ENCODE measurements around the gene ATP8B1.

The ATP8B1 gene

DNA sequence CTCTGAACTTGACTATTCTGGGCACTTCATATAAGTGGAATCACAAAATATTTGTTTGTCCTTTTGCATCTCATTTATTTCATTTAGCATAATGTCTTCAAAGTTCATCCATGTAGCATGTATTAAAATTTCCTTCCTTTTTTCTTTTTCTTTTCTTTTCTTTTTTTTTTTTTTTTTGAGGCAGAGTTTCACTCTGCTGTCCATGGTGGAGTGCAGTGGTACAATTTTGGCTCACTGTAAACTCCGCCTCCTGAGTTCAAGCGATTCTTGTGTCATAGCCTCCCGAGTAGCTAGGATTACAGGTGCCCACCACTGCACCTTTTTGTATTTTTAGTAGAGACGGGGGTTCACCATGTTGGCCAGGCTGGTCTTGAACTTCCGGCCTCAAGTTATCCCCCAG is 11.9 kb downstream of the ATP8B1 start:
- DNase-seq, result no peak

DNA sequence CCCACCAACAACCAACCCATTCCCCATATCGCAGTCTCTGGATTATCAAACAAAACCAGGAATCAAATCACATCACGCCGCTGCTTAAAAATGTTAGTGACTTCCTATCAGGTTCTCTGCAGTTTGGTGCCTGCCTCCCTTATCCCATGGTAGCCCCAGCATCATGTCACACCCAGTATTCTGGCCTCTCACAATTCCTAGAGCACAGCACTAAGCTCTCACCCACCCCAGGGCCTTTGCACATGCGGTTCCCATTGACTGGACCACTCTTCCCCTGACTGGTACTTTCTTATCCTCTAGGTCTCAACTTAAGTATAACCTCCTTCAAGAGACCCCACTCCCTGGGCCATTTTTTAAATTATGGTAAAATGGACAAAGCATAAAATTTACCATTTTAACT is 12.8 kb downstream of the ATP8B1 start:
- no peak for DNase-seq

DNA sequence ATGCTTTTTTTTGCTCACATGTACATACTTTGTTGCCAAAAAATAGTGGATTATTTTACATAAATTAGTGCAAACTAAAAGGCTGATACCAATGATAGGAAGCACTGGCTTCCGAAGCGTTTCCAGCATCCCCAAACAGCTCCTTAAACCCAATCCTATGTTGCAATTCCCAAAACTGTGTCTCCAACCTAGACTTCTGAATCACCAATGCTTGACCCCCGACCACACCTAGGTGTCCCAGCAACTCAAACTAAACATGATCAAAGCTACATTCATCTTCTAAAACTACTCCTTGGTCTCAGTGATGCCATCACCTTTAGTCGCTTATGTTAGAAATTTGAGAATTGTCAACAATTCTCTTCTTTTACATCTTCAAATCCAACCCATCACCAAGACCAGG is 13.4 kb downstream of the ATP8B1 start:
- no peak for DNase-seq

DNA sequence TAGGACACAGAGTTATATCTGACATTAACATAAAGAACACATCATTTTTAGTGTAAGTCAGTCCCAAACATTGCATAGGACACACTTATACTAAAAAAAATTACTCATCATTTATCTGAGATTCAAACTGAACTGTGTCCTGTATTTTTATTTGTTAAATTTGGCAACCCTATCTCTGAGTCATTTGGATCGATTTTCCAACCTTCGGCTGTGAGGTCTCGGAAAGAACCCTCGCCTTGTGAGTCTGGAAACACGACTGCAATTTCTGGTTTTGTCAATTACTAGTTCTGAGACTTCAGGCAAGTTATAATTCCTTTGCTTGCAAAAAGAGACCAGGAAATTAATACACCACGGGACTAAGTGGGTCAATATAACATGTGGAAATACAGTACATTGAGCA is 14.0 kb downstream of the ATP8B1 start:
- DNase-seq, result no peak

DNA sequence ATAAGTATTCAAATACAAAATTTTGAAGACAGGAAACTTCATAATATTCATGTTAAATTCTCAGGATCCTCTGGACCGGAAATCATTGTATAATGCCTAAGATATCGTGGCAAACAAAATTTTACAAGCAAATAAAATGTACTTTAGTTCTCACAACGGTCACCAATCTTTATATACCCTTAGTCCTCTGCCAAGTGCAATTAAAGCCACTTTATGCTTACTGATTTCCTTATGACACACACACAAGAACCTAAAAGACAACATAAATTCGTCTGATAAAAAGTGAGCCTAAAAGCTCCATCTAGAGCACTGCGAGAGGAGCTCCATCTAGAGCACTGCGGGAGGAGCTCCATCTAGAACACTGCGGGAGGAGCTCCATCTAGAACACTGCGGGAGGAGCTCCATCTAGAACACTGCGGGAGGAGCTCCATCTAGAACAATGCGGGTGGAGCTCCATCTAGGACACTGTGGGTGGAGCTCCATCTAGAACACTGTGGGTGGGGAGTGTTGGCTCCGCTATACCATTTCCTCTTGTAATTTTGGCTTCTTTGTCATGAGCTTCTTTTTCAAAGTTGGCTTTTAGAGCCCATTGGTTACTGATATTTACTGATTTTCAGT is 15.9 kb downstream of the ATP8B1 start:
- no peak for DNase-seq

DNA sequence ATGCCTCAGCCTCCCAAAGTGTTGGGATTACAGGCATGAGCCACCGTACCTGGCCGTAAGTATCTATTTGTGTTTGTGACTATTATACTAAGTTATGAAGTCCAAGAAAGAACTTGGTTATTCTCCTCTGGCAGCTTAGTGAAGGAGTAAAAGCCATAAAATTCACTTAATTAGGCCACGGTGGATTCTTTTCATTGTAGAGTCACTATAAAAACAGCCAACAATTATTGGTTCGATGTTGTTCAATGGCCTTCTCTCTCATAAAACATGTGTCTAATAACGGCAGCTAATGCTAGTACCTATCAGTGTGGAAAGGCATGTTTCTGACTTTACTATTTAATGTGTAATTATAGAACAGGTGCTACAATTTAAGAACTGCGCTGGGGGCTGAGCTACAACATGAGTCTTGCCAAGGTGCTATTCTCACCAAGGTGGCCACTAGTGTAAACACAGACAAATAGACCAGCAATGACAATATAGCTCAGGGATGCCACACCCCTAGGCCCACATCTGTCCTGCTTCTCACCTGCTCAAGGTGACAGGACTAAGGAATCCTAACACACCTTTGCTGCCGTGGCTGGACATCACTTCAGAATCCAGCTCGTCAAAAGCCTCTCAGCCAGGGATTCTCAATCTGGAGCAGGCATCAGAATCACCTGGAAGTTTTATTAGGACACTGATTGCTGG is 17.2 kb downstream of the ATP8B1 start:
- DNase-seq, result no peak

DNA sequence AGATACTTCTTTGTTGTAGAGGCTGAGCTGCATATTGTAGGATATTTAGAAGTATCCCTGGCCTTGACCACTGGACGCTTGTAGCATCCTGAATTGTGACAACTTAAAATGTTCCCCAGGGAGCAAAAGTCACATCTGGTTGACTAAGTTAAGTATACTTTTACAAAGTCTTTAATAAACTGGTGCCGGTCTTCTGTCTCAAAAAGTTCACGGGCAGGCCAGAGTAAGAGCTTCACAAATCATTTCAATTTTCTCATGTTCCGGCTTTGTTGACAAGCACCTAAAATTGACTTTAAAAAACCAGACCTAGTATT is 18.4 kb downstream of the ATP8B1 start:
- DNase-seq, result no peak

DNA sequence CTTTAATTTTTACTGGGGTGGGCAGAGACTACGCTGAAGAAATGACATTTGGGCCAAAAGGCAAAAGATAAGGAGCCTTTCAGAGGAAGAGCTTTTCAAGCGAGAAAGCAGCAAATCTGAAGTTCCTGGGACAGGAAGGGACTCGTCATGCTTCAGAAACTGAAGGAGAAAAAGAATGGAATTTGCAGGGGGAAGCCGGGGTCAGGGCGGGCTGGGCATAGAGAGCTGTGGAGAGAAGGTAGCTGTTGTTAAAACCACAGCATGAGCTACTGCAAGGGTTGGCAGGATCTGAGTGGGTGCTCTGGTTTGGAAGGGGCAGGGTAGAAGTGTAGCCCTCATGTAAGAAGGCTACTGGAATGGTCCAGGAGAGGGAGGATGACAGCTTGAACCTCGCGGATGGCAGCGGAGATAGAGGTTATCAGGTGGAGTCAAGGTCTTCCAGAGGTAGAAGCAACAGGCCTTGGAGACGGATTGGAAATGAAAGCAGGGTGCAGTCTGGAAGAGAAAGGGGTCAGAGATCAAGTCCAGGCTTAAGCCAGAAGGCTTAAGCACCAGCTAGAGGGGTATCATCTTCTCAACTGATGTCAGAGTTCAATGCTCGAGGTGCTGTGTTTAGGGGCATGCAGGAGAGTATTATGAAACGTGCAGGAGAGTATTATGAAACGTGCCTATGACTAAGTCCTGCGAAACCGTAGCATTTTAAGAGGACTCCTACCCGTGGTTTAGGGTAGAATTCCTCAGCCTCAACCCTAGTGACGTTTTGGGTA is 18.9 kb downstream of the ATP8B1 start:
- no peak for DNase-seq

DNA sequence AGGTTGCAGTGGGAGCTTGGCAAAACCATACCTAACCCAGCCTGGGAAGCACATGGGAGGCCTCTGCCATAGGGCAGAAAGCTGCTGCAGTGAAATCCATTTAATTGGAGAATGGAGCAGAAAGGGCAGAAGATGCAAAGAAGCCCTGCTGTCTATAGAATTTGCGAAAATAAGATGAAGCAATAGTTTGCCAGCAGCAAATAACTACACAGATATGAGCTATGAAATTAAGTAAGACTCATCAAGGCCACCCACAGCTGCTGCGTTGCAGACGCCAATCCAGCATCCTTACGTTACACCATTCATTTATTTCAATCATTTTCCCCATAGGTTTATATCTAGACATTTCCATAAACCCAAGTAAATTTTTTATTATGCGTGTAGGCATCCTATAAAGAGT is 21.1 kb downstream of the ATP8B1 start:
- DNase-seq, result no peak

DNA sequence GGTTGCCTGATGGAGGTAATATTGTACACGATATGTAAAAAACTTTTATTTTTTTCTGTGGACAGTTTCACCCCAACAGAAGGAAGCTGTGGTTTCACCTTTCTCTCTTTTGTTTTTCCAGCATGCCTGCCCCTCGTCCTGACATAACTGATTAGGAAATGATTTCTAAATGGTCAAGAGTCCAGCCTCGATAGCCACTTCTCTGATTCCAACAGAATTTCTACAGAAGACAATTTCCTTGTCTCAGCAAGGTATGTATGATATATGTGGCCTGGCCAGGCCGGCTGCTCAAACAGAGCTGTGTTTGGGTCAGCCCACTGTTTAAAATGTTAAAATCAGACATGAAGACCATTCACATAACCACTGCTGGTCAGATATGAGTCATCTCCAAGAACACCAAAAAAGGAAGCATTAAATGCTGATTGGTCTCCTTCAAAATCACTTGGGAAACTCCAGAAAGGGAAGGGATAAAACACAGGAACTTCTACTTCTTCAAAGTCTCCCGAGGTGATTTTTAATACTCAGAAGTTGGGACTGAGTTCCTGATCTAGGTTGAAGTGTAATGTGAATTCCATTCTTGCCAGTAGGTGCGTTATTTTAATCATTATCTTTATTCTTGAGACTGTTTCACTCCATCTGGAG is 22.3 kb downstream of the ATP8B1 start:
- DNase-seq, result no peak

DNA sequence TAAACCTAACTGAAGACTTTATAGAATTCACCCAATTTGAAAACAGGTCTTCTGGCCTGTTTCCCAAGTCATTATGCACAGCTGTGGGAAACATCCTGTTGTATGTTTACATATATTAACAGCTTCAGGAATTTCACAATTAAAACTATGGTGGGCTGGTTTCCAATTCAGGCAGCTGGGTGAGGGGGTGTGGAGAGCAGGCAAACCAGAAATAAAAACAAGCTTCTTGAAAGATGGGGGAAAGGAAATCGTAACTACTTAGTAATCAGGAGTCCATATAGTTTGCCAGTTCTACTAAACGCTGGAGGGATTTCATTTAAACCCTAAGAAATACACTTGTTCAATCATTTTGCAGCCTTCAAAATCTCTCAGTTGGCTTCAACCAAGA is 22.8 kb downstream of the ATP8B1 start:
- no peak for DNase-seq

DNA sequence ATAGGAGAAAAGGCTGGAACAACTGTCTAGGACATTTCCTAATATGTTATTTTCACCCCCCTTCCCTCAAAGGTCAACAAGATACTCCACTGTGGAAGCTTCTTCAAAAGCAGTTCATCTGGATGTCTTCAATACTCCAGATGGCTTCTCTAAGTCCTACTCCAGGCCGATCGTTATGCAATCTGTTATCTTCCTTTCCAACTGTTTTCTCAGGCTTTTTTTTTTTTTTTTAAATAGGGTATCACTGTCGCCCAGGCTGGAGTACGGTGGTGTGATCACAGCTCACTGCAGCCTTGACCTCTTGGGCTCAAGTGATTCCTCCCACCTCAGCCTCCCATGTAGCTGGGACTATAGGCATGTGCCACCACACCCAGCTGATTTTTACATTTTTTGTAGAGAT is 26.3 kb downstream of the ATP8B1 start:
- DNase-seq, result no peak

DNA sequence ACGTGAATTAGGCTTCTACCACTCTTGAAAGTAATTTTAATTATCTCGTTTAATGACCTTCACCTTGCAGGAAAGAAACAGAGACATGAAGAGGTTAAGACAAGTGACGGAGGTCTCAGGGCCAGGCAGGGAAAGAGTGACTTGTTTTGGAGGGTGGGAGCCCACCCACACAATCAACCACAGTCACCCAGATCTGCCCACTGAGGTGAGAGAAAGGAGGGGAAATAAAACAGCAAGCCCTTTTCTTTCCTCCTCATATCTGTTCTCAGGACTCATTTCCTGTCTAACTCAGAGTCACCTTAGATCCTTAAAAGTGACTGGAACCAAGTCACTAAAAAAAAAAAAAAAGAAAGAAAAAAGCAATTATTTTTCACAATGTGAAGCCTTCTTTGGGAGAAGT is 26.8 kb downstream of the ATP8B1 start:
- DNase-seq, result no peak

DNA sequence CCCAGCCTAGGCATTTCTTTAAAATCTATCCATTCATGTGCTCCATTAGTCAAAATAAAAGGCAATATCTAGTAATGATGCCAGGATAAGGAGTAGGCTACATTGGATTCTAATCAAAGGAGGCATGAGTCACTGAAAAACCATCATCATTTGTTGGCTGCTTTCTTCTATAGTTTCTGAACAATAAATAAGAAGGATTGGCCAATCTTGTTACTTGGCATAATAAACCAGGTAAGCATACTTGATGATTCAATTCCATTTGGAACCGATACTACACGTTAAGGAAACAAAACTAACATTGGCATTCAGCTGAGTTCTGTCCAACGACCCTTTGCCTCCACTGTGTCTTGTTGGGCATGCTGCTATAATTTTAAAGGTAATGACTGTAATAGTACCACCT is 27.2 kb downstream of the ATP8B1 start:
- no peak for DNase-seq

DNA sequence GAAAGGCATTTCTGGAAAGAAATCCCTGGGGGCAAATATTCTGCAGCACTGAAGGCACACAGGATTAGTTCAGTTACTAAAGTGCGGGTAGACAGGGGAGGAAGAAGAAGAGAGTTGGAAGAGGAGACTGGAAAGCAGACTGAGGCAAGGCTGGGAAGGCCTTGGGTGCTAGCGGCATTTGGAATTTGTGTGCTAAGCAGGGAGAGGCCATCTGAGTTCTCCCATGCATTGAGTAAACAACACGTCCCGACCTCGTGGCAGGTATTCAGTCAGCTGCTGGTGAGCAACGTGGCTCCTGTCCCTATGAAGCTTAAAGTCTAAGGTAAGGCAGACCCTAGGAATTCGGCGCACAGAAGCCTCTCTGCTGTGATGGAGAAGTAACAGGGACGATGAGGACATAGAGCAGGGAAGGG is 30.7 kb downstream of the ATP8B1 start:
- no peak for DNase-seq

DNA sequence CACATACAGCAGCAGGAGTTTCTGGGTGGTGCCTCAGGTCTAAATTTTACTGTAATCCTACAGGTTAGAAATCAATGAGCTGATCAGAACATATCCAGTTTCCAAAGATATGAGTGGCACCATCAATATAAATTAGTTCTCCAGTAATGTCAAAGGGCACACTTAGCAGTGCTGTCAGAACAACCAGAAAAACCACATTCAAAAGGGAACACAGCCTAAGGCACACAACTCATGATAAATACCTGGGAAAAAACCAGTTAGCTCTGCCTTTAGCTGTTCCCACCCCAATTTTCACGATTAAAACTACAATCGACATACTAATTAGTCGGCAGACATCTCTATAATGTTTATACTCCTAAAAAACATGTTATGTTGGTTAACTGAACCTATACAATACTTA is 31.5 kb downstream of the ATP8B1 start:
- DNase-seq, result no peak

DNA sequence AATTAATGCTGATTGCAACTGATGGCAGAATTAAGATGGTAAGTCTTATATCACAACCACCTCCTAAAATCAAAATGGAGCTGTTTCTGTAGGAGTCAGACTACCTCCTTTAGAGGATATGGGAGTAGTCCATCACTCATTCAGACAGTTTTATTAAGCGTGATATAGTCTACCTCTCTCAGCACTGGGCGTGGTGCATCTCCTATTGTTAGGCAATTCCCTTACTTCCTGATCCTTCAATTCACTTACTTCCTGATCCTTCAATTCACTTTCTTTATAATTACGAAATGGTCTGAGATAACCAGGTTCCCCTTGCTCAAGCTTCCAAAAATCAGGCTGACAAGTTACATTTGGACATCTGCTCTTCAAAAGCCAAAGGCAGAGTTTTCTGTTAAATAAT is 31.9 kb downstream of the ATP8B1 start:
- no peak for DNase-seq

DNA sequence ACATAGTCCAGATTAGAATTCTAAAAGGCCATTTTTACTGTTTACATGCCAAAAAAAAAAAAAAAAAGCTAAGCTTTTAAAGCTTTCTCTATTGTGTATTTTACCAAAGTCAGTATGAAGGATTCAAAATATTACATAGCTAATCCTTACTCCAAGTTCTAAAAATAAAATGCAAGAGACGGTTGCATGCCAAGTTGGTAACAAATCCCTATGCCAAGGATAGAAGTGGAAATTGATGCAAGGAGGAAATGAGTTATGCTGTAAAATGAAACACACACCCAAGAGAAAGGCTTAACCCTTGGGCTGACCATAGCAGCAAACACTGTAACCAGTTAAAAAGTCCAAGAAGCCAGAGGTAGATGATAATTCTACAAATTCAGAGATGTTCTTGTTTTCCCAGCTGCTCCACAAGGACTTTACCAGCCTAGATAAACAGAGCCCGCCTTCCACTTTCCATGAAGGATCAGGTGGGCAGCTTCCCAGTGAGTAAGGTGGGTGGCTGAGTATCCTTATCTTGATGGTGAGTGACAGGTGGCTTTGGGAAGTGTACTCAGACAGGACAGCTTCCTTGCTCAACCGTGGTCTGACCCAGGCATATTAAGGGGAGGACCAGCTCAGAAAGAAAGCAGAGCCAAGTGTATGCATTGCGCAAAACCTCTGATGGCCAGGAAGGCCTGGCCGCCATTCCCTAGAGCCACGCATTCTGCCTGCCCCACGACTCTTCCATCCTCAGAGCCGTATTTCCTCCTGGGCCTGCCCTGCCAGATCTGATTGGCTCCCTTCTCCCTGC is 34.4 kb downstream of the ATP8B1 start:
- DNase-seq, result no peak

DNA sequence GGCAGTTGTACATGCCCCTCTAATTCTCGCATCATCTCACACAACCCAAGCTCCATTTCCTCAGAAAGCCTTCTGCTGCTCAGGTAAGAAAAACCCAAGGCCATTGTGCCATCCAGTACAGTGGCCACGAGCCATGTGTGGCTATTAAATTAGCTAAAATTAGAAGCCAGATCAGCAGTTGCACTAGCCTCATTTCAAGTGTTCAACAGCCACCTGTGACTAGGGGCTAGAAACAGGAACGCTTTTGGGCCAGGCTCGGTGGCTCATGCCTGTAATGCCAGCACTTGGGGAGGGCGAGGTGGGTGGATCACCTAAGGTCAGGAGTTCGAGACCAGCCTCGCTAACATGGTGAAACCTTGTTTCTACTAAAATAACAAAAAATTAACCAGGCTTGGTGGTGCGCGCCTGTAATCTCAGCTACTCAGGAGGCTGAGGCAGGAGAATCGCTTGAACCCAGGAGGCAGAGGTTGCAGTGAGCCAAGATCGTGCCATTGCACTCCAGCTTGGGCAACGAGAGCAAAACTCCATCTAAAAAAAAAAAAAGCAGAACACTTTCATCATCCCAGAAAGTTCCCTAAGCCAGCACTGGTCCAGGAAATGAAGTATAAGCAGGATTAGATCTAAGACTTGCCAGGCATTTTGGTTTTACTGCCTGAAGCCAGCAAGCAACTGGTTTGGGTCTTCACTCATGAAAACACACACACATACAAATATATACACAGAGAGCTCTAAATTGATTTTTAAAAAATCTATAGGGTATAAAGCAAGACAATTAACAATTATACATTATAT is 35.7 kb downstream of the ATP8B1 start:
- DNase-seq, result no peak

DNA sequence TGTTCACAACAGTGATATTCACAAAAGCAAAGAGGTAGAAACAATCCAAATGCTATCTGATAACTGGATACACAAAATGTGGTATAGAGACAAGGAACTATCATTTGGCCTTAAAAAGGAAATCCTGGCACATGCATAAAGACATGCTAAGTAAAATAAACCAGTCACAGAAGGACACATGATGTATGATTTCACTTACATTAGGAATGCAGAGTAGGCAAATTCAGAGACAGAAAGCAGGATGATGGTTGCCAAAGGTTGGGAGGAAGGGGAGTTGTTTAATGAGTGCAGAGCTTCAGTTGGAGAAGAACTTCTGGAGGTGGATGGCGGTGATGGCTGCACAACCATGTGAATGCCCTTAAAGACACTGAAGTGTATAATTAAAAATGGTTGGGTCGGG is 38.1 kb downstream of the ATP8B1 start:
- no peak for DNase-seq

DNA sequence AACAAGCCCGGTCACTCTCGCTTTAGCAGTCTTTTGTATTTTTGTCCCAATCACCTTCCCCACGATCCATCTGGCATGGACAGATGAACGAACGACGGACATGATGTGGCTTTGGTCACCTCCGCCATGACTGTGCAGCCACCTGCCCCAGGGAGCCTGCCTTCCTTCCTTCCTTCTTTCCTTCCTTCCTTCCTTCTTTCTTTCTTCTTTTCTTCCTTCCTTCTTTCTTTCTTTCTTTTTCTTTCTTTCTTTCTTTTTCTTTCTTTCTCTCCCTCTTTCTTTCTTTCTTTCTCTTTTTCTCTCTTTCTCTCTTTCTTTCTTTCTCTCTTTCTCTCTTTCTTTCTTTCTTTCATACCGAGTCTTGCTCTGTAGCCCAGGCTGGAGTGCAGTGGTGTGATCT is 39.0 kb downstream of the ATP8B1 start:
- DNase-seq, result no peak

DNA sequence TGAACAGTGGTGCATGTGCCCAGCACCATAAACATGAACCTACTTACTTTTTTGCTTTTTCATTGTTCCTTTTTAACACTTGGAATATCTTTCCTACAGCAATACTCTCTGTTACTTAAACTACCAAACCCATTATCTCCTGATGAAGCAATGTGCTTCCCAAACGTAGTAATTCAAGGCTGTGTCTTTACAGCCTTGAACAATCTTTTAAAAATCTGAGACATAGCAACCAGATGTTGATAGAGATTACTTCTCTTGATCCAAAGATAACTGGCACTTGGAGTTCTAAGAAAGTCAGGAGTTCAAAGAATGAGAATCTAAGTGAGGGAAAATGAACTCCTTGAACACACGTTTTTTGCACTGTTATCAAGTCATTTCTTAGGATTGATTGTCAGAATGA is 40.4 kb downstream of the ATP8B1 start:
- DNase-seq, result no peak

Data from stimulated activated naive CD4-positive, alpha-beta T cell treated with Interleukin-2 at 50 U/mL for 16 hours (primary cell).